ENCODE measurements around the gene ACACA. TPM values are rescaled to one million over a fixed set of nuclear protein-coding genes. Genes with fewer than 3 reads are reported as not detected.

ACACA gene
- total RNA-seq, 1 experiment from 2014 or later: 33.0 TPM

DNA sequence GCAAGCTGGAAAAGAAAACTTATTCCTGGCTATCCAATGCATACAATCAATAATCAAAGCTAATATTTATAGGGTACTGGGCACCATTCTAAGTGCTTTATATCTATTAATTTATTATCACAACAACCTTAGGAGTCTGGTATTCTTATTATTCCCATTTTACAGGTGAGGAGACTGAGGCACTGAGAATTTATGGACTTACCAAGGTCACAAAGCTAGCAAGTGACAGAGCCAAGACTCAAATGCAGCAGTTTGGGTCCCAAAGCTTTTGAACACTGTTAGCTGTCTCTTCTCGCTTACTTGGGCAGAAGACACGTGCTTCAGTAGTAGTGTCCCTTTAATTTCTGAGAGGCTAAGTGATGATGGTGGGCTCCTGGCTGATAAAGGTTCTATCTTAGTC, 305.3 kb downstream of the ACACA start:
- ChIA-PET CTCF (no interaction called here), POLR2A (ENCODE audit: unreplicated experiment) (no interaction called here)
- BruUV-seq (replicated peaks): no TSS peak

DNA sequence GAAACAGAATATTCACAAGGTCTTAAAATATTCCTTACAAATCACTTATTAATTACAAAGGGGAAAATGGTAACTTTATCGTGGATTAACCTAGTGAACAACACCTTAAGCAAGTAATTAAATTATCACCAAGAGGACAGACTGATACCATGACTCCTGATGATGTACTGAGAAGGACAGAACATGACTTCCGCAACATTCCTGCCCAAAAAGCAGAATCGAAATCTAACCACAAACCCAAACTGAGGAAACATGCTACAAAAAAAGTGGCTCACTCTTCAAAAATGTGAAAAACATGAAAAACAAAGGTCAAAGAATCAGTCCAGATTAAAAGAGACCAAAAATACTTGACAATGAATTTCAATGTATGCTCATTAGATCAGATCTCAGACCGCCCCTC, 306.4 kb downstream of the ACACA start:
- Histone ChIP-seq H3K9ac (ENCODE audit: low read length) (no peak overlapping the region), H3K9me3 (ENCODE audit: low read length) (no peaks in the 10 kb centered on the region), H3F3A (ENCODE audit: low read length, unreplicated experiment) (no peaks in the 10 kb centered on the region), H3K27ac (ENCODE audit: low read length) (no peak overlapping the region), H3K4me1 (ENCODE audit: insufficient read depth, low read length) (no peaks in the 10 kb centered on the region; the same call in 1 of the 2 replicates), H3K4me2 (ENCODE audit: low read length) (no peak overlapping the region), H3K79me2 (ENCODE audit: low read length) (no peaks in the 10 kb centered on the region), H3K9me2 (replicated peaks; ENCODE audit: low read length) (no peaks in the 10 kb centered on the region), H2AFZ (ENCODE audit: low read length) (no peak overlapping the region), H4K20me1 (ENCODE audit: low read length) (peaks cover 4% of the 10 kb centered on the region; the same call in 1 of the 2 replicates), H3K27me3 (ENCODE audit: low read length) (no peaks in the 10 kb centered on the region), H3K4me3 (ENCODE audit: low read length) (no peak overlapping the region), H3K36me3 (ENCODE audit: low read depth, low read length) (peaks cover 21% of the 10 kb centered on the region)
- POLR2A ChIA-PET (ENCODE audit: unreplicated experiment): no interaction called here
- ATAC-seq (no peak), DNase-seq (no peak)
- CTCF ChIA-PET: no interaction called here
- BruUV-seq (replicated peaks): no TSS peak
- intact Hi-C loops (cut with micrococcal nuclease): no loop called here
- TF ChIP-seq EZH2 (IDR thresholded peaks at IDR 0.05; ENCODE audit: low read length, unreplicated experiment) (no peak), EZH2phosphoT487 (IDR thresholded peaks at IDR 0.05; ENCODE audit: borderline replicate concordance, low read length) (no peak)
- TF ChIP-seq, protein P1, sequence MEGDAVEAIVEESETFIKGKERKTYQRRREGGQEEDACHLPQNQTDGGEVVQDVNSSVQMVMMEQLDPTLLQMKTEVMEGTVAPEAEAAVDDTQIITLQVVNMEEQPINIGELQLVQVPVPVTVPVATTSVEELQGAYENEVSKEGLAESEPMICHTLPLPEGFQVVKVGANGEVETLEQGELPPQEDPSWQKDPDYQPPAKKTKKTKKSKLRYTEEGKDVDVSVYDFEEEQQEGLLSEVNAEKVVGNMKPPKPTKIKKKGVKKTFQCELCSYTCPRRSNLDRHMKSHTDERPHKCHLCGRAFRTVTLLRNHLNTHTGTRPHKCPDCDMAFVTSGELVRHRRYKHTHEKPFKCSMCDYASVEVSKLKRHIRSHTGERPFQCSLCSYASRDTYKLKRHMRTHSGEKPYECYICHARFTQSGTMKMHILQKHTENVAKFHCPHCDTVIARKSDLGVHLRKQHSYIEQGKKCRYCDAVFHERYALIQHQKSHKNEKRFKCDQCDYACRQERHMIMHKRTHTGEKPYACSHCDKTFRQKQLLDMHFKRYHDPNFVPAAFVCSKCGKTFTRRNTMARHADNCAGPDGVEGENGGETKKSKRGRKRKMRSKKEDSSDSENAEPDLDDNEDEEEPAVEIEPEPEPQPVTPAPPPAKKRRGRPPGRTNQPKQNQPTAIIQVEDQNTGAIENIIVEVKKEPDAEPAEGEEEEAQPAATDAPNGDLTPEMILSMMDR (conservative IDR thresholded peaks at IDR 0.05; ENCODE audit: low read depth, low read length): no peak

More for the DNA sequence above, 305.3 kb downstream of the ACACA start:
- TF ChIP-seq, protein P1 (conservative IDR thresholded peaks at IDR 0.05; ENCODE audit: low read depth, low read length): no peak
- TF ChIP-seq EZH2phosphoT487 (IDR thresholded peaks at IDR 0.05; ENCODE audit: borderline replicate concordance, low read length) (no peak), EZH2 (IDR thresholded peaks at IDR 0.05; ENCODE audit: low read length, unreplicated experiment) (no peak)
- no peak for DNase-seq
- Histone ChIP-seq H3K9me3 (ENCODE audit: low read length) (no peaks in the 10 kb centered on the region), H3K9ac (ENCODE audit: low read length) (no peak overlapping the region), H3K27me3 (ENCODE audit: low read length) (no peaks in the 10 kb centered on the region), H4K20me1 (ENCODE audit: low read length) (peaks cover 4% of the 10 kb centered on the region; the same call in 1 of the 2 replicates), H3K36me3 (ENCODE audit: low read depth, low read length) (peaks cover 18% of the 10 kb centered on the region), H3K4me1 (ENCODE audit: insufficient read depth, low read length) (no peaks in the 10 kb centered on the region; the same call in 1 of the 2 replicates), H3K9me2 (replicated peaks; ENCODE audit: low read length) (no peaks in the 10 kb centered on the region), H3K79me2 (ENCODE audit: low read length) (no peaks in the 10 kb centered on the region), H3F3A (ENCODE audit: low read length, unreplicated experiment) (no peaks in the 10 kb centered on the region), H3K4me2 (ENCODE audit: low read length) (no peak overlapping the region), H3K27ac (ENCODE audit: low read length) (no peak overlapping the region), H2AFZ (ENCODE audit: low read length) (no peak overlapping the region), H3K4me3 (ENCODE audit: low read length) (no peak overlapping the region)
- no peak for ATAC-seq
- intact Hi-C loops (cut with micrococcal nuclease): no loop called here

DNA sequence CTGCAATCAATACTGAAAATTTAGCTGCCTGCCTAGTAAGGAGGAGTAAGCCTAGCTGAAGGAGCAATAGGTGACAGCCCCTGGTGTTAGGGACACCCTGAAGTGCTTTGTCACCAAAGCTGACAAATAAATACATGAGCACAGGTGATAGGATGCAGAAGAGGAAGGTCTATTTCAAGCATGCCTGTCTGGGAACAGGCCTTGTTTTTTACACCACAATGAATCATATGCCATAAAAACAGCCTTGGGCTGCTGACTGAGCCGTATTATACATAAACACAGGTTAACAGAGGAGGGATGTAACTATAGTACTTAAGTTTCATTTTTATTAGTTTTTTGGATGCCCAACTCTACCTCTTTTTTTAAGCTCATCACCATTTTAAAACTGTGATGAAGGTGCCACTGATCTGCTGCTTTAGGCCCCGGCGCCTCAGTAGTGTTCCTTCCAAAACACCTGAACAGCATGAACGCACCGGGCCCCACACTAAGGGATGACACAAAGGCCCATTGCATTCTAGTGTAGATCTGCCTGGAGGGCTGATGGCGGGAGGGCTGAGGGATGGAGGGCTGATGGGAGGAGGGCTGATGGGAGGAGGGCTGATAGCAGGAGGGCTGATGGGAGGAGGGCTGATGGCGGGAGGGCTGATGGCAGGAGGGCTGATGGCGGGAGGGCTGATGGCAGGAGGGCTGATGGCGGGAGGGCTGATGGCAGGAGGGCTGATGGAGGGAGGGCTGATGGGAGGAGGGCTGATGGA, 307.5 kb downstream of the ACACA start:
- TF ChIP-seq EZH2phosphoT487 (IDR thresholded peaks at IDR 0.05; ENCODE audit: borderline replicate concordance, low read length): no peak
- TF ChIP-seq, protein P1 (conservative IDR thresholded peaks at IDR 0.05; ENCODE audit: low read depth, low read length): no peak
- no peak for TF ChIP-seq EZH2 (IDR thresholded peaks at IDR 0.05; ENCODE audit: low read length, unreplicated experiment)
- CTCF ChIA-PET: no interaction called here
- Histone ChIP-seq H3K9me3 (ENCODE audit: low read length) (no peaks in the 10 kb centered on the region), H2AFZ (ENCODE audit: low read length) (no peak overlapping the region), H3K4me2 (ENCODE audit: low read length) (no peak overlapping the region), H3K27me3 (ENCODE audit: low read length) (no peaks in the 10 kb centered on the region), H3K27ac (ENCODE audit: low read length) (no peak overlapping the region), H3K9ac (ENCODE audit: low read length) (no peak overlapping the region), H3K36me3 (ENCODE audit: low read depth, low read length) (peaks cover 26% of the 10 kb centered on the region), H3K79me2 (ENCODE audit: low read length) (no peaks in the 10 kb centered on the region), H3K4me1 (ENCODE audit: insufficient read depth, low read length) (no peaks in the 10 kb centered on the region; the same call in 1 of the 2 replicates), H4K20me1 (ENCODE audit: low read length) (peaks cover 4% of the 10 kb centered on the region; the same call in 1 of the 2 replicates), H3K4me3 (ENCODE audit: low read length) (no peak overlapping the region), H3F3A (ENCODE audit: low read length, unreplicated experiment) (no peaks in the 10 kb centered on the region), H3K9me2 (replicated peaks; ENCODE audit: low read length) (no peaks in the 10 kb centered on the region)
- peak; percentile 60 for DNase-seq
- POLR2A ChIA-PET (ENCODE audit: unreplicated experiment): no interaction called here
- ATAC-seq: peak; percentile 96
- intact Hi-C loops (cut with micrococcal nuclease): no loop called here
- no TSS peak for BruUV-seq (replicated peaks)
